Endothelial cell of umbilical vein (primary cell): Measurements from ENCODE around the gene GABPA. TPM values are rescaled to one million over a fixed set of nuclear protein-coding genes. Genes with fewer than 3 reads are reported as not detected.

ENCODE experiments used
- Bru-seq: library from RNA; stranded (reverse); fragments of 400-500 nt; gene quantifications from one replicate; lab custom pipeline; 2021; lab: Mats Ljungman, UMichigan
- BruChase-seq, 2 experiments: library from RNA; stranded (reverse); fragments of 400-500 nt; gene quantifications; one replicate each; lab custom pipeline; 2021; lab: Mats Ljungman, UMichigan
- BruUV-seq: library from RNA; stranded (reverse); fragments of 400-500 nt; replicated peaks from 2 replicates; lab custom pipeline; 2021; lab: Mats Ljungman, UMichigan
- CTCF ChIA-PET: fragments of 300-600, 350-600 bp; sonication (Branson Sonifier 250); formaldehyde crosslinking; loops from one replicate; lab custom pipeline; 2021; ENCODE audit warnings: antibody characterized with exemption, inconsistent platforms; lab: Charles Lee
- POLR2A ChIA-PET: fragments of 300-600, 350-600 bp; sonication (Branson Sonifier 250); formaldehyde crosslinking; loops from one replicate; lab custom pipeline; 2021; ENCODE audit warnings: antibody characterized with exemption, inconsistent platforms; lab: Charles Lee
- DNase-seq: peaks from one replicate; pipeline ENCODE4 v3.0.0-alpha.2; 2011; ENCODE audit warnings: low read depth, low spot score
- FAIRE-seq: peaks from 2 replicates; lab custom pipeline; 2011; peaks lifted over from hg19 to GRCh38; lab: Jason Lieb, UNC
- H2AFZ ChIP-seq: 2 replicates; pipeline ENCODE4 v1.6.0; 2012; ENCODE audit warnings: low read depth, low read length, control low read depth, inconsistent platforms
- H3K27ac ChIP-seq: 2 replicates; pipeline ENCODE4 v1.5.1; 2011; ENCODE audit warnings: low read depth, mild to moderate bottlenecking, control low read depth, low read length, moderate library complexity; ENCODE audit not compliant: insufficient read depth
- H3K27me3 ChIP-seq, 2 experiments: 2 replicates each; pipeline versions ENCODE4 v1.6.0 to v1.6.1; 2011; ENCODE audit warnings: low read length in 2 of 2, mixed read lengths in 1 of 2; ENCODE audit not compliant: control insufficient read depth in 2 of 2, insufficient read depth in 2 of 2
- H3K36me3 ChIP-seq, 2 experiments: 2 replicates in 1 of 2; 3 replicates in 1 of 2; pipeline ENCODE4 v1.5.1; 2011; ENCODE audit warnings: low read length in 2 of 2, mild to moderate bottlenecking in 1 of 2, moderate library complexity in 1 of 2; ENCODE audit not compliant: control insufficient read depth in 2 of 2, insufficient read depth in 2 of 2; ENCODE audit errors: extremely low read depth in 1 of 2
- H3K4me1 ChIP-seq: 3 replicates; pipeline ENCODE4 v1.5.1; 2011; ENCODE audit warnings: mild to moderate bottlenecking, low read length; ENCODE audit not compliant: control insufficient read depth, insufficient read depth; ENCODE audit errors: extremely low read depth
- H3K4me2 ChIP-seq: 2 replicates; pipeline ENCODE4 v1.6.1; 2011; ENCODE audit warnings: low read length, control low read depth, mixed read lengths; ENCODE audit not compliant: insufficient read depth
- H3K4me3 ChIP-seq, 3 experiments: fragments of 200-600 bp in 1 of 3; sonication (generic), shearing (Covaris generic) in 1 of 3; replicated peaks in 1 of 3; 2 replicates each; pipeline ENCODE4 v1.5.1; 2011 to 2016; ENCODE audit warnings: control low read depth in 3 of 3, low read length in 3 of 3, mild to moderate bottlenecking in 2 of 3, inconsistent platforms in 1 of 3, low read depth in 1 of 3, moderate library complexity in 1 of 3; ENCODE audit not compliant: insufficient read depth in 1 of 3
- H3K79me2 ChIP-seq: 2 replicates; pipeline ENCODE4 v1.6.0; 2012; ENCODE audit warnings: low read length, inconsistent platforms; ENCODE audit not compliant: control insufficient read depth, insufficient read depth
- H3K9ac ChIP-seq: replicated peaks from 2 replicates; pipeline ENCODE3; 2011; ENCODE audit warnings: low read length, control low read depth; ENCODE audit not compliant: insufficient read depth; ENCODE audit errors: extremely low read depth
- H3K9me1 ChIP-seq: replicated peaks from 3 replicates; pipeline ENCODE4 v1.6.0; 2011; ENCODE audit warnings: mild to moderate bottlenecking, low read length; ENCODE audit not compliant: control insufficient read depth, insufficient read depth; ENCODE audit errors: extremely low read depth
- H3K9me3 ChIP-seq: replicated peaks from 2 replicates; pipeline ENCODE4 v1.5.1; 2012; ENCODE audit warnings: low read length, inconsistent platforms; ENCODE audit not compliant: control insufficient read depth, insufficient read depth
- H4K20me1 ChIP-seq: replicated peaks from 2 replicates; pipeline ENCODE3; 2011; ENCODE audit warnings: mild to moderate bottlenecking, low read length; ENCODE audit not compliant: control insufficient read depth, insufficient read depth; ENCODE audit errors: extremely low read depth
- EZH2 ChIP-seq: IDR thresholded peaks from 2 replicates; pipeline ENCODE4 v1.6.1; 2012; ENCODE audit warnings: borderline replicate concordance, low read depth, mild to moderate bottlenecking, moderate library complexity, low read length, inconsistent platforms; ENCODE audit not compliant: severe bottlenecking
- FOS ChIP-seq: IDR thresholded peaks from 2 replicates; pipeline ENCODE4 v1.6.1; 2011; ENCODE audit warnings: mild to moderate bottlenecking, low read length, moderate library complexity, borderline replicate concordance; ENCODE audit not compliant: insufficient read depth
- GATA2 ChIP-seq: IDR thresholded peaks from 2 replicates; pipeline ENCODE4 v1.7.0; 2011; ENCODE audit warnings: low read depth, mild to moderate bottlenecking, moderate library complexity, mixed read lengths, low read length; ENCODE audit not compliant: insufficient read length, insufficient read depth
- JUN ChIP-seq: IDR thresholded peaks from 2 replicates; pipeline ENCODE4 v1.6.1; 2011; ENCODE audit warnings: borderline replicate concordance, low read depth; ENCODE audit not compliant: insufficient read length, insufficient read depth
- MYC ChIP-seq: IDR thresholded peaks from one replicate; pipeline ENCODE4 v1.6.1; 2011; ENCODE audit warnings: mild to moderate bottlenecking, low read depth, low read length
- POLR2A ChIP-seq: IDR thresholded peaks from 2 replicates; pipeline ENCODE4 v1.6.1; 2012; ENCODE audit warnings: low read depth, mild to moderate bottlenecking, control low read depth, low read length
- POLR2AphosphoS5 ChIP-seq: IDR thresholded peaks from 2 replicates; pipeline ENCODE4 v1.6.1; 2012; ENCODE audit warnings: low read depth, mild to moderate bottlenecking, control low read depth, low read length, moderate library complexity; ENCODE audit not compliant: insufficient read depth
- dilution Hi-C: fragments of 300-500 bp; cut with MboI; formaldehyde crosslinking; loops from one replicate; pipeline ENCODE4 v1.15.0; 2019; ENCODE audit warnings: low sequenced_read_pairs; ENCODE audit not compliant: extremely low pct_ligation_motif_present
- intact Hi-C: fragments of 100-400 bp; cut with micrococcal nuclease; formaldehyde crosslinking; loops from one replicate; pipeline ENCODE4 v1.10.0; 2022
- long read RNA-seq: library from polyadenylated mRNA; stranded (forward); transcript quantifications from one replicate; pipeline ENCODE4 v2.0.0, GENCODE V29; 2021
- polyA minus RNA-seq, 3 experiments: library from RNA; depleted of rRNA, polyadenylated mRNA; stranded (reverse); fragments of >200 nt; gene quantifications; 1 replicate in 1 of 3; 2 replicates in 2 of 3; pipeline ENCODE4 v1.2.3, GENCODE V29; 2011
- polyA plus RNA-seq, 4 experiments: library from polyadenylated mRNA; depleted of rRNA in 3 of 4; stranded (reverse) in 3 of 4; unstranded in 1 of 4; fragments of >200 nt; gene quantifications; 2 replicates each; pipeline versions ENCODE4 v1.2.1 to v1.2.3, GENCODE V29; 2011 to 2012; ENCODE audit warnings: missing spikeins in 1 of 4
- total RNA-seq: library from RNA; stranded (reverse); gene quantifications from 2 replicates; pipeline ENCODE4 v1.2.3, GENCODE V29; 2021
- TF ChIP-seq, protein P1 (sequence below): IDR thresholded peaks from 2 replicates; pipeline ENCODE4 v1.6.1; 2011; ENCODE audit not compliant: insufficient read depth, insufficient read length
- TF ChIP-seq, protein P2 (sequence below), 2 donors: IDR thresholded peaks; 1 replicate in 1 of 2; 2 replicates in 1 of 2; pipeline ENCODE4 v1.5.1; 2011; ENCODE audit warnings: low read length in 2 of 2, mild to moderate bottlenecking in 2 of 2, moderate library complexity in 2 of 2, control low read depth in 1 of 2, inconsistent platforms in 1 of 2, low read depth in 1 of 2; ENCODE audit not compliant: insufficient read depth in 1 of 2; ENCODE audit errors: extremely low read depth in 1 of 2

The GABPA gene
- total RNA-seq (21.0 and 24.1 TPM in 2 replicates), polyA plus RNA-seq (4.1 and 5.8 TPM in 2 replicates), polyA minus RNA-seq (7.0 and 7.2 TPM in 2 replicates), Bru-seq, nascent RNA (percentile 78 among the genes with signal in this experiment), BruChase-seq, experiment 1, labeled RNA remaining after a 6-hour chase (percentile 89 among the genes with signal in this experiment), BruChase-seq, experiment 2, labeled RNA remaining after a 2-hour chase (percentile 81 among the genes with signal in this experiment)
- polyA plus RNA-seq (2011; cell fraction: cytosol; rRNA removed), result 8.5 and 9.3 TPM in 2 replicates
- 15.3 and 16.3 TPM in 2 replicates for polyA plus RNA-seq (2011; cell fraction: nucleus; rRNA removed)
- 14.7 and 18.1 TPM in 2 replicates for polyA plus RNA-seq (2012)
- 14.7 TPM for polyA minus RNA-seq (2011; cell fraction: cytosol; rRNA and poly(A)+ RNA removed)
- polyA minus RNA-seq (2011; cell fraction: nucleus; rRNA and poly(A)+ RNA removed), result 7.6 and 12.1 TPM in 2 replicates
- long read RNA-seq, full-length matches to known transcripts, result 35 of 44 reads
- long read RNA-seq, partial matches to known transcripts, result 1 of 44 reads
- long read RNA-seq, other reads (novel, unspliced or antisense), result 8 of 44 reads

DNA sequence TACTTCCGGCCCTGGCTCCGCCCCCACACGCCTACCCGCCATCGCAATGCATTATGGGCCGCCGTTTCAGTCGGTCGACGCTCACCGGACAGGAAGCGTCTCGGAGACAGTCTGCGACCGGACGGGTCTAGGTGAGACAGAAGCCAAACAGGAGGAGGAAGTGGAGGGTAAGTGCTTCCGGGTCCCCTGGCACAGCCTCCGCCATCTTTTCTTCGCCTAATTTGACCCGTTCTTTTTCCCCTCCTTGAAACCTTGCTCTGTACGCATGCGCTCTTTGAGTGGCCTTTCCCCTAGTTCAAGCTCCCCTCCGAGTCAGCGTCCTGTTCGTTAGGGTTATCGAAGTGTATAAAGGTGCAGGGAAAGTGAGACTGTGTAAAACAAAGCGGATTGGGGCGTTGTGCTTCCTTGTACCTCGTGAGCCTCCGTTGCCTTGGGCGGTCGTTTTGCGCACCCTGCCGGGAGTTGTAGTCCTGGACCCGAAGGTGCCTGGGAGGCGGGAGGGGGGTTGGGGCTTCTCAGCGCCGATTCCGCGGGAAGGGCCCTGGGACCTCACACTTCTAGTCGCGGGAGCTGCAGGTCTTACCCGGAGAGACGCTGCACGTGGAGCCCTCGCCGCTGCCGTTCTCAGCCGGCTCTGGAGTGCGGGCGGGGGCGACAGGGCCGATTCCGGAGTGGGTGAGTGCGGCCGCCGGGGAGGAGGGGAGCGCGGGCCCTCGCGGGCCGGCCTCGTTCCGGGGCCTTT, at the start of gene GABPA, which contains the start of gene ATP5PF:
Gene GABPA, plus strand, starts transcription at position 69 of the 742 bp plus-strand sequence. CDS start 6,627 bp downstream, outside the sequence.
Gene ATP5PF, minus strand, starts transcription at position 1 of the 742 bp plus-strand sequence. CDS start 5,110 bp downstream, outside the sequence.
- Histone ChIP-seq H3K36me3 (no peaks in the 10 kb centered on the region), H4K20me1 (no peaks in the 10 kb centered on the region), H3K9ac (peak within 1 kb of the TSS; percentile 95), H2AFZ (peak within 1 kb of the TSS; percentile 82), H3K4me1 (peaks cover 17% of the 10 kb centered on the region), H3K27me3 (no peaks in the 10 kb centered on the region), H3K27ac (peak within 1 kb of the TSS; percentile 99), H3K4me3 (peak within 1 kb of the TSS; percentile 93 to 99 (median 98)), H3K9me1 (no peaks in the 10 kb centered on the region), H3K4me2 (peak within 1 kb of the TSS; percentile 100), H3K79me2 (peaks cover 62% of the 10 kb centered on the region), H3K9me3 (no peaks in the 10 kb centered on the region)
- intact Hi-C loops (loop anchor here (1.0 to 2.0 kb wide), 4 partner anchors 26 to 435 kb away; partner anchors contain the start of genes APP and MRPL39), dilution Hi-C loops (no loop called here)
- ChIA-PET POLR2A (interaction anchor here (0.7 kb wide), 1 partner anchor 33 kb away, joined by 3 read pairs; no protein-coding TSS in a partner anchor), CTCF (interaction anchor here (1.1 to 2.1 kb wide), 5 partner anchors 18 to 124 kb away, joined by 3 to 9 read pairs (median 6); no protein-coding TSS in a partner anchor)
- TF ChIP-seq, protein P1, sequence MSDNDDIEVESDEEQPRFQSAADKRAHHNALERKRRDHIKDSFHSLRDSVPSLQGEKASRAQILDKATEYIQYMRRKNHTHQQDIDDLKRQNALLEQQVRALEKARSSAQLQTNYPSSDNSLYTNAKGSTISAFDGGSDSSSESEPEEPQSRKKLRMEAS, result no peak
- TF ChIP-seq, protein P2, sequence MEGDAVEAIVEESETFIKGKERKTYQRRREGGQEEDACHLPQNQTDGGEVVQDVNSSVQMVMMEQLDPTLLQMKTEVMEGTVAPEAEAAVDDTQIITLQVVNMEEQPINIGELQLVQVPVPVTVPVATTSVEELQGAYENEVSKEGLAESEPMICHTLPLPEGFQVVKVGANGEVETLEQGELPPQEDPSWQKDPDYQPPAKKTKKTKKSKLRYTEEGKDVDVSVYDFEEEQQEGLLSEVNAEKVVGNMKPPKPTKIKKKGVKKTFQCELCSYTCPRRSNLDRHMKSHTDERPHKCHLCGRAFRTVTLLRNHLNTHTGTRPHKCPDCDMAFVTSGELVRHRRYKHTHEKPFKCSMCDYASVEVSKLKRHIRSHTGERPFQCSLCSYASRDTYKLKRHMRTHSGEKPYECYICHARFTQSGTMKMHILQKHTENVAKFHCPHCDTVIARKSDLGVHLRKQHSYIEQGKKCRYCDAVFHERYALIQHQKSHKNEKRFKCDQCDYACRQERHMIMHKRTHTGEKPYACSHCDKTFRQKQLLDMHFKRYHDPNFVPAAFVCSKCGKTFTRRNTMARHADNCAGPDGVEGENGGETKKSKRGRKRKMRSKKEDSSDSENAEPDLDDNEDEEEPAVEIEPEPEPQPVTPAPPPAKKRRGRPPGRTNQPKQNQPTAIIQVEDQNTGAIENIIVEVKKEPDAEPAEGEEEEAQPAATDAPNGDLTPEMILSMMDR (IDR thresholded peaks at IDR 0.05; ENCODE audit: extremely low read depth in 1 of 2, insufficient read depth in 1 of 2, low read depth in 1 of 2, low read length in 2 of 2), result no peak
- TF ChIP-seq GATA2 (no peak), POLR2AphosphoS5 (peak; percentile 72), FOS (no peak), POLR2A (peak; percentile 85), MYC (no peak), EZH2 (no peak), JUN (no peak)
- peak; percentile 98 for DNase-seq
- TSS peak; percentile 49 for BruUV-seq
- FAIRE-seq, result peak; percentile 99
